ENCODE measurements around the gene RPS13.
"Not testable (repeated sequence)": the region's sequence is repeated elsewhere in the genome, so short reads cannot be mapped to it uniquely, and the experiment has no call there.

Gene RPS13

DNA sequence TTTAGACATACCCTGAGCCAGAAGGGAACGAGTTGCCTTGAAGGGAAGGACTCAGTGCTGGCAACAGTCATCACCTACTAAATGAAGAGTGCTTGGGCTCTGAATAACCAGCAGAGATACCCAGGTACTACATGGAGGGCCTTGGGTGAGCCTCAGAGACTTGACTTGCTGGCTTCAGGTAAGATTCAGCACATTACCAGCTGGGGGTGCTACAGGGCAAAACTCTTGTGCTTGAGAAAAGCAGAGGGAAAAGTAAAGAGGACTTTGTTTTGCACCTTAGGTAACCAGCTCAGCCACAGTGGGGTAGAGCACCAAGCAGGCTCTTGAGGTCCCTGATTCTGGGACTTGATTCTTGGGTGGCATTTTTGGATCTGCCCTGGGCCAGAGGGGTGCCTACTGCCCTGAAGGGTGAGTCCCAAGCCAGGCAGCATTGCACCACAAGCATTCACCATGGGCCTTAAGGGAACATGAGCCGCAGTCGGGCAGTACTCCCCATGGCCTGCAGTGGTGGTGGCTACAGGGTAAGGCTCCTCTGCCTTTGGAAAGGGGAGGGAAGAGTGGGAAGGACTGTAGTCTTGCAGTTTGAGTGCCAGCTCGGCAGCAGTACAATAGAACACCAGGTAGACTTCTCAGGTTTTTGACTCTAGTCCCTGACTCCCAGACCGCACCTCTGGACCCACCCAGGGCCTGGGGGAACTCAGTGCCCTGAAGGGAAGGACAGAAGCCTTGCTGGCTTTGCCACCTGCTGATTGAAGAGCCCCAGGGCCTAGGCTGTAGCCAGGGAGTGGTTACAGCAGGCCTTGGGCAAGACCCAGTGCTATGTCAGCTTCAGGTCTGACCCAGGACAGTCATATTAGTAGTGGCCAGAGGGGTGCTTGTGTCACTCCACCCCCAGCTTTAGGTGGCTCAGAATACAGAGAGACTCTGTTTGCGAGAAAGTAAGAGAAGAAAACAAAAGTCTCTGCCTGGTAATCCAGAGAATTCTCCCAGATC, 40.5 kb downstream of the RPS13 start:
- DNase-seq = no peak
- no peak overlapping the region for H3K27ac ChIP-seq (ENCODE audit: low read depth, low read length)
- H2AK5ac ChIP-seq (ENCODE audit: low read length) = no peak overlapping the region

GRCh38 chr11:17034027-17034426, 43.4 kb downstream of the RPS13 start:
- not testable (repeated sequence) for H3K23ac ChIP-seq (ENCODE audit: low read length); H3K36me3 ChIP-seq (ENCODE audit: control insufficient read depth in 1 of 2, insufficient read depth in 2 of 2, low read length in 2 of 2); H3K18ac ChIP-seq (ENCODE audit: low read length); H3K4ac ChIP-seq (ENCODE audit: low read depth, low read length); H2AK5ac ChIP-seq (ENCODE audit: low read length); H3K14ac ChIP-seq (ENCODE audit: low read length); H3K27ac ChIP-seq (ENCODE audit: low read depth, low read length); H4K12ac ChIP-seq (ENCODE audit: low read depth, low read length); H2BK120ac ChIP-seq (ENCODE audit: insufficient read depth, low read length, poor library complexity); H4K8ac ChIP-seq (ENCODE audit: low read depth, low read length); H3K4me1 ChIP-seq (ENCODE audit: control insufficient read depth in 1 of 2, insufficient read depth in 2 of 2, low read length in 2 of 2); H2AFZ ChIP-seq (ENCODE audit: insufficient read depth, low read length, poor library complexity); H3K4me3 ChIP-seq (ENCODE audit: low read depth, low read length); H2BK5ac ChIP-seq (ENCODE audit: low read depth, low read length, poor library complexity); H3K9me3 ChIP-seq (ENCODE audit: insufficient read depth, low read depth, low read length); H3K27me3 ChIP-seq (ENCODE audit: insufficient read depth, low read length); H3K79me1 ChIP-seq (ENCODE audit: low read length); H3K79me2 ChIP-seq (ENCODE audit: control insufficient read depth, insufficient read depth, low read length, poor library complexity); H4K91ac ChIP-seq (ENCODE audit: low read depth, low read length); DNase-seq; H2BK12ac ChIP-seq (ENCODE audit: low read length); H3K9ac ChIP-seq (ENCODE audit: low read length); H3K4me2 ChIP-seq (ENCODE audit: low read length)
- WGBS (ENCODE audit: extremely low coverage, insufficient coverage, insufficient read length) = no CpG with 5 or more reads among the region's 10 CpGs

More for the DNA sequence above, 40.5 kb downstream of the RPS13 start:
- Histone ChIP-seq H3K4me2 (ENCODE audit: low read length) (no peak overlapping the region), H2AFZ (ENCODE audit: insufficient read depth, low read length, poor library complexity) (no peak overlapping the region), H3K27me3 (ENCODE audit: insufficient read depth, low read length) (no peaks in the 10 kb centered on the region), H3K36me3 (ENCODE audit: control insufficient read depth in 1 of 2, insufficient read depth in 2 of 2, low read length in 2 of 2) (no peaks in the 10 kb centered on the region), H3K9me3 (ENCODE audit: insufficient read depth, low read depth, low read length) (no peaks in the 10 kb centered on the region), H3K4ac (ENCODE audit: low read depth, low read length) (no peak overlapping the region), H2BK5ac (ENCODE audit: low read depth, low read length, poor library complexity) (no peak overlapping the region), H4K91ac (ENCODE audit: low read depth, low read length) (no peak overlapping the region), H3K23ac (ENCODE audit: low read length) (no peak overlapping the region), H3K79me2 (ENCODE audit: control insufficient read depth, insufficient read depth, low read length, poor library complexity) (no peaks in the 10 kb centered on the region), H3K14ac (ENCODE audit: low read length) (no peak overlapping the region), H3K4me1 (ENCODE audit: control insufficient read depth in 1 of 2, insufficient read depth in 2 of 2, low read length in 2 of 2) (peaks cover 0 to 2% of the 10 kb centered on the region in 2 experiments), H2BK12ac (ENCODE audit: low read length) (no peak overlapping the region), H2BK120ac (ENCODE audit: insufficient read depth, low read length, poor library complexity) (no peak overlapping the region), H3K18ac (ENCODE audit: low read length) (no peak overlapping the region), H3K4me3 (ENCODE audit: low read depth, low read length) (no peak overlapping the region), H3K9ac (ENCODE audit: low read length) (peak overlapping the region; percentile 45), H4K12ac (ENCODE audit: low read depth, low read length) (no peak overlapping the region), H3K79me1 (ENCODE audit: low read length) (no peaks in the 10 kb centered on the region), H4K8ac (ENCODE audit: low read depth, low read length) (no peak overlapping the region)
- no CpG with 5 or more reads among the region's 6 CpGs for WGBS (ENCODE audit: extremely low coverage, insufficient coverage, insufficient read length)

DNA sequence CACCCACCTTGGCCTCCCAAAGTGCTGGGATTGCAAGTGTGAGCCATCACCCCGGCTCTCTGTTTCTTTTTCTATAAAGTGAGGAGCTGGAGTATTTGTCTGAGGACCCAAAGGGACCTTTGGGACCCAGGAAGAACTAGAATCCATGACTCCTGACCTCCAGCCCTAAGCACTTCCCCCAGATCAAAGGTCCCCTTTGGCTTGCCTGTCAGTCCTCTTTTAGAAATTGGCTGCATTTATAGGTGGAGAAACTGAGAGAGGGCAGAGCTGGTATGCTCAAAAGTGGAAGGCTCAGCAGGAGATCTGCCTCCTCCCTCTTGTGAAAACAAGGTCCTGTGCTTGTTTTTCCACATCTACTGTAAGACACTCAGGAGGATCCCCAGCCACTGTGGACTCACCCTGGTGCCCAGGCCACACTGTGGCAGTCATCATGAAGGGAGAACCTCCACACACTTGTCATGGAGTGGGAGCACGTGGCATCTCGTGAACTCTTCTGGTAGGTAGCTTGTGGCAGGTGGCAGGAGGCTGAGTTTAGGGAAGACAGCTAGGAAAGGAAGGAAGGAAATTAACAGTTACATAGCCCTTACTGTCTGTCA, 50.9 kb downstream of the RPS13 start:
- H3K79me2 ChIP-seq (ENCODE audit: control insufficient read depth, insufficient read depth, low read length, poor library complexity) = no peaks in the 10 kb centered on the region
- no peak overlapping the region for H2AK5ac ChIP-seq (ENCODE audit: low read length)
- H3K4ac ChIP-seq (ENCODE audit: low read depth, low read length) = no peak overlapping the region
- DNase-seq = no peak
- H3K4me2 ChIP-seq (ENCODE audit: low read length) = no peak overlapping the region
- peaks cover 1% of the 10 kb centered on the region for H3K9me3 ChIP-seq (ENCODE audit: insufficient read depth, low read depth, low read length)
- H3K18ac ChIP-seq (ENCODE audit: low read length) = no peak overlapping the region
- no peak overlapping the region for H4K91ac ChIP-seq (ENCODE audit: low read depth, low read length)
- H4K12ac ChIP-seq (ENCODE audit: low read depth, low read length) = no peak overlapping the region
- H2AFZ ChIP-seq (ENCODE audit: insufficient read depth, low read length, poor library complexity) = no peak overlapping the region
- H2BK120ac ChIP-seq (ENCODE audit: insufficient read depth, low read length, poor library complexity) = no peak overlapping the region
- no peak overlapping the region for H3K23ac ChIP-seq (ENCODE audit: low read length)
- no peak overlapping the region for H3K4me3 ChIP-seq (ENCODE audit: low read depth, low read length)
- no peaks in the 10 kb centered on the region for H3K27me3 ChIP-seq (ENCODE audit: insufficient read depth, low read length)
- H3K14ac ChIP-seq (ENCODE audit: low read length) = no peak overlapping the region
- no peak overlapping the region for H2BK12ac ChIP-seq (ENCODE audit: low read length)
- no peak overlapping the region for H4K8ac ChIP-seq (ENCODE audit: low read depth, low read length)
- H3K79me1 ChIP-seq (ENCODE audit: low read length) = no peaks in the 10 kb centered on the region
- H3K9ac ChIP-seq (ENCODE audit: low read length) = no peak overlapping the region
- no peak overlapping the region for H3K27ac ChIP-seq (ENCODE audit: low read depth, low read length)
- H2BK5ac ChIP-seq (ENCODE audit: low read depth, low read length, poor library complexity) = no peak overlapping the region
- peaks cover 4% of the 10 kb centered on the region in 2 experiments for H3K4me1 ChIP-seq (ENCODE audit: control insufficient read depth in 1 of 2, insufficient read depth in 2 of 2, low read length in 2 of 2)
- no peaks in the 10 kb centered on the region for H3K36me3 ChIP-seq (ENCODE audit: control insufficient read depth in 1 of 2, insufficient read depth in 2 of 2, low read length in 2 of 2)
- WGBS (ENCODE audit: extremely low coverage, insufficient coverage, insufficient read length) = no CpG with 5 or more reads among the region's 3 CpGs

DNA sequence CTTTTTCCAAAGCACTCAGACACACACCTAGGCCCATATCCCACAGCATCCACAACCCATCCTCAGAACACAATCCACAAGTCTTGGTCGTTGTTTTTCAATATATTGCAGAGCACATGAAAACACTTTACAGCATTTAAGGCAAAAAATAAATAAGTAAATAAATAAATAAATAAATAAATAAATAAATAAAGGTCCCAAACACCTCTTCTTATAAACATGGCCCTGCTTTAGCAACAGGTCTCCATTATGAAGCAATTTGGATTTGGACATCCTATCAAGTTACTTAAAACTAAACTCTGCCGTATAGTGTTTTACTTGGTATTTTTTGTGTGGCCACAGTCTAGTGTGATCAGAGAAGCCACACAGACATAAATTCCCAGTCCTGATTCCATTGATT, 52.5 kb downstream of the RPS13 start:
- no CpG with 5 or more reads among the region's 2 CpGs for WGBS (ENCODE audit: extremely low coverage, insufficient coverage, insufficient read length)

More for the DNA sequence above, 52.5 kb downstream of the RPS13 start:
- no peak overlapping the region for H4K8ac ChIP-seq (ENCODE audit: low read depth, low read length)
- peaks cover 1% of the 10 kb centered on the region for H3K9me3 ChIP-seq (ENCODE audit: insufficient read depth, low read depth, low read length)
- H4K12ac ChIP-seq (ENCODE audit: low read depth, low read length) = no peak overlapping the region
- no peak overlapping the region for H2BK120ac ChIP-seq (ENCODE audit: insufficient read depth, low read length, poor library complexity)
- no peak overlapping the region for H2BK5ac ChIP-seq (ENCODE audit: low read depth, low read length, poor library complexity)
- no peak overlapping the region for H3K4me3 ChIP-seq (ENCODE audit: low read depth, low read length)
- no peaks in the 10 kb centered on the region for H3K79me2 ChIP-seq (ENCODE audit: control insufficient read depth, insufficient read depth, low read length, poor library complexity)
- H3K4ac ChIP-seq (ENCODE audit: low read depth, low read length) = no peak overlapping the region
- no peaks in the 10 kb centered on the region for H3K27me3 ChIP-seq (ENCODE audit: insufficient read depth, low read length)
- H3K36me3 ChIP-seq (ENCODE audit: control insufficient read depth in 1 of 2, insufficient read depth in 2 of 2, low read length in 2 of 2) = no peaks in the 10 kb centered on the region
- H2BK12ac ChIP-seq (ENCODE audit: low read length) = no peak overlapping the region
- no peak for DNase-seq
- no peak overlapping the region for H2AFZ ChIP-seq (ENCODE audit: insufficient read depth, low read length, poor library complexity)
- H3K4me1 ChIP-seq (ENCODE audit: control insufficient read depth in 1 of 2, insufficient read depth in 2 of 2, low read length in 2 of 2) = peaks cover 10% of the 10 kb centered on the region in 2 experiments
- H3K27ac ChIP-seq (ENCODE audit: low read depth, low read length) = no peak overlapping the region
- H3K4me2 ChIP-seq (ENCODE audit: low read length) = no peak overlapping the region
- H3K18ac ChIP-seq (ENCODE audit: low read length) = no peak overlapping the region
- H4K91ac ChIP-seq (ENCODE audit: low read depth, low read length) = no peak overlapping the region
- H3K14ac ChIP-seq (ENCODE audit: low read length) = no peak overlapping the region
- no peak overlapping the region for H3K23ac ChIP-seq (ENCODE audit: low read length)
- H3K9ac ChIP-seq (ENCODE audit: low read length) = no peak overlapping the region
- H2AK5ac ChIP-seq (ENCODE audit: low read length) = no peak overlapping the region
- peaks cover 3% of the 10 kb centered on the region for H3K79me1 ChIP-seq (ENCODE audit: low read length)
